Activated CD4-positive, CD25-positive, alpha-beta regulatory T cell treated with anti-CD3 and anti-CD28 coated beads, Interleukin-2, amount 50 U/mL, for 72 hours (primary cell): ENCODE data around the gene MSL3.

Source experiments
- DNase-seq: peaks from one replicate; pipeline ENCODE4 v3.0.0; 2021

The MSL3 gene

DNA sequence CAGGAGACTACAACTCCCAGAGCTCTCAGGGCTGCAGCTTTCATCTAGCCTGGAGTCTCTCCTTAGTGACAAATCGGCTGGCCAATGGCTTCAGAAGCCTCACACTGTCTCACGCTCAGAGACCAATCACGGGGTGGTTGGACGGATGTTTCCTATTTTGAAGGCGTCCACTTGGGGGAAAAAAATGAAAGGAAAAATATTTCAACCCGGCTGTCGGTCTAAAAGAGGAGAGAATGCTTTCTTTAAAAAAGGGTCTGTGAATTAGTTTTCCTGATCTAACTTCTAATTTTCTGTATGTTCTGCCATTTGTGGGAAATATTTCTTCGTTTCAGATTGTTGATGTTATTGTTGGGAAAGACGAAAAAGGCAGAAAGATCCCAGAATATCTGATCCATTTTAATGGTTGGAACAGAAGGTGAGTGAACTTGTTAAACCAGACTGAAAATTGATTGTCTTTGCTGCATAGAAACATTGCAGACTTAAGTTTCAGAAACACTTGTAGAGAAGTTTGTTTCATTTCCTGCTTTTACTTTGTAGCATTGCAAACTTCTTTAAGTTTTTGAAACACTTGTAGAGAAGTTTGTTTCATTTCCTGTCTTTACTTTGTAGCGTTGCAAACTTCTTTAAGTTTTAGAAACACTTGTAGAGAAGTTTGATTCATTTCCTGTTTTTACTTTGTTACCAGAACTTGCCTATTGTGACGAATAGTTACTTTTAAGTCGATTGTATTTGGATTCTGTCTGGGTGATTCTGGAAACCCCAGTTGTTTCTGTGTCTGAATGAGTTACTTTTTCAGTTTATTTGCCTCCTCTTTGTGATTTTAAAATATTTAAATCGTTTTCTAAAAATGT, 1.6 kb downstream of the MSL3 start:
- peak; percentile 49 for DNase-seq

DNA sequence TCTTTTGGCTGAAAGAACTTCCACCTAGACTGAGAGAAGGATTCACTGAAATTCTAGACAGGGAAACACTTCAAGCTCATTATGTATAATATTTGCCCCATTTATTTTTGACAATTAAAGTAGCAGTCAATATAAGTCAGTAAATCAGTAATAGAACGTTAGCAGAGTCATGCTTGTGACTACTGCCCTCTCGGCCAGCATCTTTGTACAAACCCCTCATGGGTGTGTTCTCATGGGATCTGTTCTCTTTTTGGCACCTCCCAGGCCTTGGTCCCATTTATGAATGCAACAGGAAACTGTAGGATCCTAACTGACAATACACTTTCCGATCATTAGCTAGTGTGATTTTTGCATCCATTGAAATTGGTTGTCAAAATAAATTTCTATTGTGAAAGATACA, 2.9 kb downstream of the MSL3 start:
- no peak for DNase-seq

DNA sequence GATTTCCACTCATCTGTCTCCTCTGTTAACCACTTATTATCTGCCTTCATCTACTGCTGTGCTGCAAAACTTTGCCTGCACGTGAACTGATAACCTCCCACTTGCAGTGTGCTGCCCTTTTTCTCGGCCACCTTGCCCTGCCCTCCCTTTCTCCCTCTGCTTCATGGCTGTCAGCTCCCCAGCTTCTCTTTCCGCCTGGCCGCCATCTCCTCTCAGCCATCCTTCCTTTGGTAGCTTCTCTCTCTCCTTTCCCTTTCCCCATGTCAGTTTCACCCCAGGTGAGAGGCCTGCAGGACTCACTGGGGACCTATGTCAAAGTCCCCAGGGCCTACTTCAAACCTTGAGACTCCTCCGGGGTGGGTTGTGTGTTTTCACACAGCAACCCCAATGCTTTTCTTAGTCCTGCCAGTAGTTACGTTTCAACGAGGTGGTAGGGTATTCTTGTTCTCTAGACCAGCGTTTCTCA, 6.6 kb downstream of the MSL3 start:
- no peak for DNase-seq

DNA sequence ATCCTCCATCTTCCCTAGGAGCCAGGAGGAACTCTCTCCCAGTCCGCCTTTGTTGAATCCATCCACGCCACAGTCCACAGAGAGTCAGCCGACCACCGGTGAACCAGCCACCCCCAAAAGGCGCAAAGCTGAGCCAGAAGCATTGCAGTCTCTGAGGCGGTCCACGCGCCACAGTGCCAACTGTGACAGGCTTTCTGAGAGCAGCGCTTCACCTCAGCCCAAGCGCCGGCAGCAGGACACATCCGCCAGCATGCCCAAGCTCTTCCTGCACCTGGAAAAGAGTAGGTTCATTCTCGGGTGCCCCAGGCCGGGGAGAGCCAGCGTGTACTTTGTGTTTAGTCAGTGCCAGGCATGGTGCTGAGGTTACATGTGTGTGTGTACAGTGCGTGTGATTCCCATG, 7.4 kb downstream of the MSL3 start:
- peak; percentile 32 for DNase-seq

DNA sequence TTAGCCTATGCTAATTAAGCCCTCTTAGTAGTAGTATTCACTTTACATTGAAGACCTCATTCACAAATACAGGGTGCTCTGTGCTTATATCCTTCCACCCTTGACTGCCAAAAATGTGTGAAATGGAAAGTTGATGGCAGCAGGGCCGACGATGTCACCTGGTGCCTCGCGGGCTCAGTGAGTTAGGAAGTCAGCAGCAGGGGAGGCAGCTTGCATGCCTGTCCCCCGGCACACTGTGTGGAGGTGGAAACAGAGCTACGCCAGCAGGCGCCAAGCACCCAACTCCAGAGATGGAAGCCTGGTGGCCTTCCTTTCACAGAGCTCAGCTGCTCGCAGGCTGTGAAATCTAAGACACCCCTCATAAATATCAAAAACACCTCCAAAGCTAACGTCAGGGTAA, 8.4 kb downstream of the MSL3 start:
- DNase-seq, result no peak

DNA sequence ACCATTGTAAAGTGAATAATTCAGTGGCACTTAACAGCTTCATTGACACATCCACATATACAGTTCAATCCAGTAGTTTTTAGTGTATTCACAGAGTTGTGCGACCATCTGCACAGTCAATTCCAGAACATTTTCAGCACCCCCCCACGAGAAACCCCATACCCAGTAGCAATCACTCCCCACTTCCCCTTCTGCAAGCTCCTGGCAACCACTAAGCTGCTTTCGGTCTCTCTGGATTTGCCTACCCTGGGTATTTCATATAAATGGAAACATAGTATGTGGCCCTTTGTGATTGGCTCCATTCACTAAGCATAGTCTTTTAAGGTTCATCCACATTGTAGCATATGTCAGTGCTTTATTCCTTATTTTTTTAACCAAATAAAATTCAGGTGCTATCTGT, 10.0 kb downstream of the MSL3 start:
- no peak for DNase-seq

DNA sequence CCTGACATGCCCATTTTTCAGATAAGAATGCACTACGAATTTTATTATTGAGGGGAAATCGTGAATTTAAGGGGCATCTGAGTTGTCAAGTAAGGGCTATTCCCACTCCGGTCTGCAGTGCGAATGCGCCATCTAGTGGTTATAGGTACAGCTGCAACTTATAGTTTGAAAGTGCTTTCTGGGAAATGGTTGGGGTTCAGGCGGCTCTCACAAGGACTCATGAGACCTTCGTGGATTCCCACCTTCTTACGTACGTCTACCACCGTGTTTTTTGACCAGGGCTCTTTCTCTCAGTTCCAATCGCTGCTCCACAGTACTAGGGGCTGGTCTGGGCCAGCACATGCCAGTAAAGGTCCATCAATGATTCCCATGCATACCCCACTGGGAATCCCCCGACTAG, 12.3 kb downstream of the MSL3 start:
- DNase-seq, result no peak

DNA sequence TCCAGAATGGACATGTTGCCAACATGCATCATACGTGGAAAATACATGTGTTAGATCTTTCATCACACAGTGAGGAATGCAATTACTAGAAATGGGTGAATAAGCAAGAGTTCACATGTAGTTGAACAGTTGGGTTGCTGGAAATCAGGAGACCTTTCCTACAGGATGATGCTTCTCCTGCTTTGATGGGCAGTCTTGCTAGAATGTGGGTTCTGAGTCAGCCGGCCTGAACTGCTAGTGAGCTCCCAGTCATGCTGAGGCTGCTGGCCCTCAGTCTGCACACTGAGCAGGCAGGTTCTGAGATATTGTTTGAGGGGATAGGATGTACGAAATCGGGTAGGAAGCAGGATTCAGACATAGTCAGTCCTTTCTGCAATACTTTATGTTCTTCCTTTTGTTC, 20.2 kb downstream of the MSL3 start:
- DNase-seq, result no peak

DNA sequence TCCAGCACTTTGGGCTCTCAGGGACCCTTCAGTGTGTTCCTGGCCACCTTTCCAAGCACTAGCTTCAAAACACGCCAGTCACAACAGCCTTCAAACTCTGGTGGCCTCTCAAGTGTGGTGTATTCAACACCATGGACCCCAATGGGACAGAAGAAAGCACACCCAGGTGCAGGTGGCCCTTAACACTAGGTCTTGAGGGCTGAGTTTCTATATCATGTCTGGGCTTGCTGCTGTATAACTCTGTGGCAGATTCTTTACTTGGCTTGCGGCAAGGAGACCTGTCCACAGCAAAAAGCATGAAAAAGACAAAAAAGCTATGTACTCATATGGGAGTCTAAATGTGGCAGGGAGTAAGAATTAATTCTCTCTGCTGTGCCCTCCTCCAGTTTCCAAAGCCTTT, 23.1 kb downstream of the MSL3 start:
- DNase-seq, result no peak

DNA sequence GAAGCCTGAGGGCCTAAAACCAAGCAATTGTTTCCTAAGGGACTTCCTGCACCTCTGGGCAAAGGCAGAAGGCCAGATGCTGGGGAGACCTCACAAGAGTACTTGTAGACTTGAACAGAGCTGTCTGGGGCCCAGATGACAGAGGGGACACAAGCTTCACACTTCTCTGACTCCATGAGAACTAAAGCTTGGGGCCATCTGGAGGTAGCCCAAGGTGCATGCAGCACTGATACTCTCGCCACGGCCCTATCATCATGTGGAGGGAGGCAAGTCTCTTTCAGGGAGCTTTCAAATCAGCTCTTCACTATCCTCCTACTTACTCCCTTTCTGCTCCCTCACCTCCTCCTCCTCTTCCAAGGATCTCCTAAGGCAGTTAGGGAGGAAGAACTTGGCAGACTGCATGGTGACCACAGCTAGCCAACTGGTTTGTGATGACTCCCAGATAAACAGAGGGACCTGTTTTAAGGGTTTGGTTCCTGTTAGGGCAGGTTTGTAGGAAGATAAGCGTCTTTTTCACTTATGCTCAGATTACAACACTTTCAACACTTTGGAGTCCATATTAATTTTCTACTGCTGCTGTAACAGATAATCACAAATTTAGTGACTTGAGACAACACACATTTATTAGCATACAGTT, 23.8 kb downstream of the MSL3 start:
- no peak for DNase-seq

DNA sequence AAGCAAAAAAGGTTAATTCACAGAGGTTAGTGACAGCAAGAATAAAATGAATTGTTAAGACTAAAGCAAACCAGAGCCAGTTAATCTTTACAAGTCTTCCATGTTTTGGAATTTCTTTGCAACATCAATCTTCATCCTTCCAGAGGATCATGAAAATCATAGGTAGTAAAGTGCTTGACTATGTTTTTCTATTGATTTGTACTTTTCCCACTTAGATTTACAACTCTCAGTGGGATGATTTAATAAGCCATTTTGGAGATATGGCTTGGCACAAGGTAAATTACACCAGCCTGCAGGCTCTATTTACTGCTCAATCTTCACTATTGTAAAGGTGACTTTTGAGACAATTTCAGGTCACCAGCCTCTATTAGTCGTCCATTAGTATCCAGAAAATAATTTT, 26.5 kb downstream of the MSL3 start:
- no peak for DNase-seq

DNA sequence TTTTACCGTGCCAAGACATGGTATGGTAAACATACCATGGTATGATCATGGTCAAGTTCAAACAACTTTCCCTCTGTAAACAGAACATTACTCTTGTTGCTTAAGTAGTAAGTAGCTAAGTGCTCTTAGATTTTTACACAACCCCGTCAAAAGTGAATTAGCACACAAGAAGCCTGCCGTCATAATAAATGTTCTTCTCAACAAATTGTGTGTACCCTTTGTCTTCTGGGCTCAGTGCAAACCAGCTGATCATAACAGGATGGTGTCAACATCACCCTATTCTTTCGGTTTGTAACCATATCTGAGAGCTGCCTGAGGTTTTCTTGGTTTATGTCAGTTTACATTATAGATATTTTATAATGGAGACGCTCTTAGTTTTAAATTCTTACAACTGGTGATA, 28.8 kb downstream of the MSL3 start:
- DNase-seq, result no peak

DNA sequence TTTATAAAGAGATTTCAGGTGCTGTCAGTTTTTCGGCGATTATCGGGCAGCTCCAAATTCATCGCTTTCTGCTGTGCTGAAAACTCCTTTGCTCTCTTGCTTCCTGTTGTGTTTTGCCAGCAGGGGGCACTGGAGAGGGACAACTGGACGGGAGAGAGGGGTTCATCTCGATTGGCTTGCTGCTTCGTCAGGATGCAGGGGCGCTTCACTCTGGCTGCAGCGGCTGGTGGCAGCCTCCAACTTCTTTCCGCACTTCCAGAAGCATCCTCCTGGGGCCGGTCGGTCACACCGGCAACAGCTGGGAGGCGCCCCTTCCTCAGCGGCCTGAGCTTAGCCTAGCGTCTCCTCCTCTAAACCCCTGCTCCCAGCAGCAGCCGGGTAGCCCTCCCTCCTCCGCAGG, 29.5 kb downstream of the MSL3 start:
- peak; percentile 73 for DNase-seq

DNA sequence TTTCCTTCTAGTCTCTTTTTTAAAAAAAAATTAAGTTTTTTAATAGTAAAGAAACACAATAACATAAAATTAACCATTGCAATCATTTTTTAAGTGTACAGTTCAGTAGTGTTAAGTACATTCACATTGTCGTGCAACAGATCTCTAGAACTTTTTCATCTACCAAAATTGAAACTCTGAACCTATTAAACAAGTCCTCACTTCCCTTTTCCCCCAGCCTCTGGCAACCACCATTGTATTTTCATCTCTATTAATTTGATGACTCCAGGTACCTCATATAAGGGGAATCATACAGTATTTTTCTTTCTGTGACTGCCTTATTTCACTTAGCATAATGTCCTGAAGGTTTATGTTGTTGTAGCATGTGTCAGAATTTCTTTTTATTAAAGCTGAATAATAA, 31.8 kb downstream of the MSL3 start:
- no peak for DNase-seq

DNA sequence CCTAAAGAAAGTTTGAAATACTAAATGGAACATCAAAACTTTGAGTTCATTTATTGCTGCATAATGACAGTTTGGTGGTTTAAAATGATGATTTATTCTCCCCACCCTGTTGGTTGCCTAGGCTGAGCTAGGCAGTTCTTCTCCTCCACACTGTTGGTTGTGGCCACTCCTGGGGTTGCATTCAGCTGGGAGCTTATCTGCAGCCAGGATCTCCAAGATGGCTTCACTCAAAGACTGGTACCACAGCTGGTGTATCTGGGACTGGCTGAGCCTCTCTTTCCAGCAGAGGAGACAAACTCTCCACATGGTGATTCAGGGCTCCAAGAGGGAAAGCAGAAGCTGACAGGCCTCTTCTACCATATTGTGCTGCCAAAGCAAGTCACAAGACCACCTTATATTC, 33.1 kb downstream of the MSL3 start:
- no peak for DNase-seq

DNA sequence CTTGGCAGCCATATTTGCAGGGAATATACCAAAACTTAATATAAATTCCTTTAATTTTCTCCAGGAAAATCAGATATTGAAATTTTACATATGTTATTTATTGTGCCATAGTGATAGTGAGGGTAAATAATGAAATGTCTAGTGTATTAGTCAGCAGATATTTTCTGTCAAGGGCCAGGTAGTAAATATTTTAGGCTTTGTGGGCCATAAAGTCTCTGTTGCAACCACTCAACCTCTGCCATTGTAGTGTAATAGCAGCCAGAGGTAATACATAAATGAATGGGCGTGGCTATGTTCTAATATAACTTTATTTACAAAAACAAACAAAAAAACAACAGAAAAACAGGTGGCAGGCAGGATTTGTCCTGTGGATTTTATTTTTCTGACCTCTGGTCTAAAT, 33.5 kb downstream of the MSL3 start:
- no peak for DNase-seq

DNA sequence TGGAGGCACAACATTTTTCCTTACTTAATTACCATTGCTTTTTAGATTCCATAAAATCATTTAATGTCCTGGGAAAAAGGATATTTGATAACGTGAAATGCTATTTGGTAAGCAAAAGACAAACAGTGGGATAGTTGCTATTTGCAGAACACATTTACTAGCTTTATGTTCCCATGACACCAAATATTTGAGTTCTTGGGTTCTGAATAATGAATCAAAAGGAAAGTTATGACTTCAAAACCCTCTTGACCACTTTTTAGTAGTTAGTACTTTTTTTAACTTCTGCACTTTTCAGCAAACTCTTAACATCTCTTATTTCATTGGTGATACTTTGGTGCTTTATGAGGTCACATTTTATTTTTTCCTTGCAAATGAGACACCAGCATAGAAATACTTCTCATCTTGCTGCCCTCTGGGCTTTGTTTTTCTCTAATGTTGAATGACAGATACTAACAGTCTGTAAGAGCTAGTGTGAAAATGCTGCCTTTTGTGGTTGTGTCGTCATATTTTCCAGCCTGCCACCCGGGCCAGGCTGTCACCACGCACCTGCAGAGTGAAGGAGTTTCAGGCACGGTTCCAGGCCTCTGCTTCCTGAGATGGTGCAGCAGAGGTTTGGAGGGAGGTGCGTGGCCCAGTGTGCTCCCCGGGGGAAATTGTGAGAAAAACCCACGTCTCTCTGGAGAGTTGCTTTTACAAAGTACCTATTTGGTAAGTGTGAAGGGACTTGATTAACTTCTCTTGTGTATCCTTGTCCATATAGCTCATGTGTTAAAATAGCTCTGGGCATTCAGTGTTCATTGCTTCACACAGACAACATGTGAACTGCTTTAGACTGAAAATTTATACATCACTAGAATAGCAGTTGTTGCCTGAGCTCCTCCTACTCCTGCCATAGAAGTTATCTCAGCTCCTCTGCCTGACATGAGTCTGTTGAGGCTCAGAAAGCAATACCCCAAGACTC, 34.7 kb downstream of the MSL3 start:
- DNase-seq, result no peak

DNA sequence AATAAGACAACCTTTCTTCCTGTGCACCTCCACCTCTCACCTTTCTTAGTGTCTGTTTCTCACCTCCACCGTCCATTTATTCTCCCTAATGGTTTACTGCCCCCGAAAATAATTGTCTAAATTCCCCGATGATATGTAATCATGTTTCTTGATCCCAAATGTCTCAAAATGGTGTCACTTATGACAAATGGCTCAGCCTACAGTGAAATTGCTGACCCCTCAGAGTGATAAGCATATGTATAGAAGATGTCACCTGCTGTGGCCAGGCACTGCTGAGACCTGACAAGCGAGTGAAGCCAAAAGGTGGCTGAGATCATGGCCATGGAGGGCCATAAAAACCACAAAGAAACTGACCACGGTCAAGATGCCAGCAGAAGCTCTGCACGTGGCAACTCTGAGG, 35.7 kb downstream of the MSL3 start:
- no peak for DNase-seq

DNA sequence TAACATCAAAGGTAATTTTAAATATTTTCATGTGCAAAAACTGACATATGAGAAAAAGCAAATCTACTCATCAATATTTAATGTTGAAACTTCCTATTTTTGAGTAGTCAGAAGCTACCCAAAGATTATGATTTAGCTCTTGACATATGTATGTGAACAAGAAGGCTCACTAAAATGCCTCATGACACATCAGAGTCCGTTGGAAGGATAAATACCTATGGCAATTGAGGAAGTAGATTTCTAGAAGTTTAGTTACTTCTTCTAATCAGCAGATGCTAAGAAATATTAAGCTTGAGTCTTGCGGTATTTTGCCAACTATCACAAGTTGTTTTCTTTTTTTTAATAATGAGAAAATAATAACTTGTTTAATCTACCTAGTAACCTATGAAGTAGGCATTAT, 55.3 kb downstream of the MSL3 start:
- DNase-seq, result no peak
